ENCODE data around the gene RUFY4. TPM values are rescaled to one million over a fixed set of nuclear protein-coding genes. Genes with fewer than 3 reads are reported as not detected.
A peak's percentile ranks its signal among the peaks of the same experiment; 100 is the strongest.

Gene RUFY4
- total and polyA plus RNA-seq, 12 donors: 0.21 TPM; not detected in 11

DNA sequence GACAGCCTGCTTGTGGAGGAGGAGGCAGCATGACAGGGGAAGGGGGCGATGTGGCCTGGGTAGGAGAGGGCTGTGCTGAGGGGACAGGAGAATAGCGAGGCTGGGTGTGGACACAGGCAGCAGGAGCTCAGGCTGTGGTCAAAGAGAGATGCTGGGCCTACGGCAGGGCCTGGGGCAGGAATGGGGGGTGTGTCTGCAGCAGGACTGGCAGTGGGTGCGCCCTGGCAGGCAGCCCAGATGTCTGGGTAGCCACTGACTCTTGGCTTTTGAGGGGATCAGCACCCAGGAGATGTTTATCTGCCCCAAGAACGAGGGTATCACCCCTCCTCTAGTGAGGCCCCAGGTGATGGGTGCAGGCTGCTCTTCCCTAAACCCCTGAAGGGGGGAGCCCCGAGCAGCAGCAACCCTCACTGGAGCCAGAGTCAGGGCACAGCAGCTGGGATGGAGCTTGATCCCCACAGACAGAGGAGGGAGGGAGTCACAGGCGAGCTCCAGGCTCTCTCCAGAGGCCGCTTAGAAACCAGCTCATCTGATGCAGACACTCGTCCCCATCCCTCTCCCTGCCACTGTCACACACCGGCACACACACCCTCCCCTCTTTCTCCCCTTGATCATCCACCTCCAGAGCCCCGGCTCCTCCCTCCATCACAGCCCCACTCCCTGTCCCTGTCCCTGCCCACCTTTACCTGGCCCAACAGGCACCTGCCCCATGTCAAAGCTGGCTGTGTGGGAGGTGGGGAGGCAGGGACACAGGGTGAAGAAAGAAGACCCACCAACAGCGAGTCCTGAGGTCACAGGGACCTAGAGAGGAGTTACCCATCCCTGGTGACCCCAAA lies 36.5 kb upstream of the RUFY4 start:
- Histone ChIP-seq H3K4me3 (no peak overlapping the region), H3K4me1 (peaks cover 9 to 37% (median 23%) of the 10 kb centered on the region in 9 donors), H3K27me3 (peaks cover 0 to 11% (median 0%) of the 10 kb centered on the region in 7 donors), H3K36me3 (no peaks in the 10 kb centered on the region), H3K9me3 (no peaks in the 10 kb centered on the region), H3K27ac (no peak overlapping the region)
- TF ChIP-seq, protein P1, sequence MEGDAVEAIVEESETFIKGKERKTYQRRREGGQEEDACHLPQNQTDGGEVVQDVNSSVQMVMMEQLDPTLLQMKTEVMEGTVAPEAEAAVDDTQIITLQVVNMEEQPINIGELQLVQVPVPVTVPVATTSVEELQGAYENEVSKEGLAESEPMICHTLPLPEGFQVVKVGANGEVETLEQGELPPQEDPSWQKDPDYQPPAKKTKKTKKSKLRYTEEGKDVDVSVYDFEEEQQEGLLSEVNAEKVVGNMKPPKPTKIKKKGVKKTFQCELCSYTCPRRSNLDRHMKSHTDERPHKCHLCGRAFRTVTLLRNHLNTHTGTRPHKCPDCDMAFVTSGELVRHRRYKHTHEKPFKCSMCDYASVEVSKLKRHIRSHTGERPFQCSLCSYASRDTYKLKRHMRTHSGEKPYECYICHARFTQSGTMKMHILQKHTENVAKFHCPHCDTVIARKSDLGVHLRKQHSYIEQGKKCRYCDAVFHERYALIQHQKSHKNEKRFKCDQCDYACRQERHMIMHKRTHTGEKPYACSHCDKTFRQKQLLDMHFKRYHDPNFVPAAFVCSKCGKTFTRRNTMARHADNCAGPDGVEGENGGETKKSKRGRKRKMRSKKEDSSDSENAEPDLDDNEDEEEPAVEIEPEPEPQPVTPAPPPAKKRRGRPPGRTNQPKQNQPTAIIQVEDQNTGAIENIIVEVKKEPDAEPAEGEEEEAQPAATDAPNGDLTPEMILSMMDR (IDR thresholded peaks at IDR 0.05): no peak
- intact Hi-C loops (cut with DNase I): loop anchor here in 9 of 10 donors (2.0 to 10.0 kb wide), 5 partner anchors 35 to 248 kb away; no protein-coding TSS in a partner anchor
- DNase-seq (no peak), ATAC-seq (no peak)
- WGBS, 2 donors: 87 to 89% methylated on average over 11 to 12 of the region's 12 CpGs

DNA sequence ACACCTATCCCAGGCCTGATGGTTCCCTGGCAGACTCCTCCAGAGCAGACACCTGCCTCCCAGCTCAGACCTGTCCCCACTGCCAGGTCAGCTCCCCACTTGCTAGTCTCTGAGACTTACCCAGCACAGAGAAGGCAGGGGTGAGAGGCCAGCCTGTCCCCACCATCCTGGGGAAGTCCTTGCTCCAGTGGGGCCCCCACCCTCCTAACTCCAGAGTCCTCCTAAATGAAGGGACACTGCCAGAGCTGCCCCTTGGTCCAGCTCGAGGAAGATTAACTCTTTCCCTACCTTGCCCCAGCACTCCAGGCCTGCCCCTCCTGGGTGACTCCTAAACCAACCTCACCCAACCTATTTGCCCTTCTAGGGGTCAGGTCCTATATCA lies 35.9 kb upstream of the RUFY4 start:
- Histone ChIP-seq H3K9me3 (no peaks in the 10 kb centered on the region), H3K4me1 (peaks cover 9 to 35% (median 23%) of the 10 kb centered on the region in 9 donors), H3K4me3 (no peak overlapping the region), H3K27me3 (peaks cover 0 to 11% (median 0%) of the 10 kb centered on the region in 7 donors), H3K36me3 (no peaks in the 10 kb centered on the region), H3K27ac (no peak overlapping the region)
- no peak for DNase-seq
- WGBS, 2 donors: 56 to 58% methylated on average over 1 of the region's 1 CpG
- intact Hi-C loops (cut with DNase I): loop anchor here in 9 of 10 donors (2.0 to 10.0 kb wide), 5 partner anchors 36 to 248 kb away; no protein-coding TSS in a partner anchor
- ATAC-seq: peak in 1 of 8 donors; percentile 3
- TF ChIP-seq, protein P1 (IDR thresholded peaks at IDR 0.05): no peak

DNA sequence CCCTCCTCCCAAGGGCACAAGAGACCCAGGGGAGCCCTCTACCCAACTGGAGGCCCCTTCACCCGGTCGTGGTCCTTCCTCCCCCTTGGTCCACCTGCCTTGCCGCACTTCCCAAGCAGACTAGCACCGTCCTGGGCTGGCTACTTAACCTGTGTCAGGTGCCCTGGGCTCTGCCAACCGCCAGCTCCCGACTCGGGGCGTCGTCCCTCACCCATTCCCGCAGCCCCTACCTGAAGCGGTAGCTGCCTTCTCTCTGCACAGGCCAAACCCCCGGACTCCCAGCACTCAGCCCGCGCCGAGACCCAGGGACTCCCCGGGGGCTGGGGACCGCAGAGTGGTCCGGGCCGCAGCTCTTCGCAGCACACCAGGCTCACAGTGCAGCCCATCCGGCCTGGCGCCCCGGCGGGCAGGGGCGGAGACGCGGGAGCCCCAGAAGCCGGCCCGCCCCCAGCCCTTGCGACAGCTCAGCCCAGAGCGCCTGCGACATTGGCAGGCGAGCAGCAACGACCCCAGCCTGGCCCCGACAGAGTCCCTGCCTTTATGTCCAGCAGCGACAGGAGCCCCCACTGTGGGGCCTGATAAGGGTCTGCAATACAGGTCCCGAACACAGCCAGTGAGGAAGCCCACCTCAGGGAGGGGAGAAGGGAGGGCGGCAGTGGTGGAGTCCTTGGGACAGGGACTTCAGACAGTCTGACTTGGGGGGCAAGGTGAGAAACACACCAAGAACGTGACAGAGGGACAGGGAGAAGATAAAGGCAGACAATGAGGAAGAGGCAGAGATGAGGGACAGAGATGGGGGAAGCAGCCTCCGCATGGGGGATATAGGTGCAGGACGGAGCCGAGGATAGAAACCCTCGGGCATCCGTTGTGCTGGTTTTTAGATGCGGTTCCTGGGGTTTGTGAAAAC lies 35.2 kb upstream of the RUFY4 start:
- no peak for DNase-seq
- ATAC-seq: peak in 2 of 8 donors; percentile 3 to 18
- WGBS, 2 donors: 45 to 62% methylated on average over 45 of the region's 45 CpGs
- intact Hi-C loops (cut with DNase I): loop anchor here (1.0 to 10.0 kb wide), 8 partner anchors 23 to 249 kb away; no protein-coding TSS in a partner anchor
- H3K4me1 ChIP-seq: peaks cover 7 to 30% (median 23%) of the 10 kb centered on the region in 9 donors
- peaks cover 0 to 11% (median 0%) of the 10 kb centered on the region in 7 donors for H3K27me3 ChIP-seq
- peak overlapping the region in 5 of 10 donors; percentile 14 to 45 (median 33) for H3K4me3 ChIP-seq
- TF ChIP-seq, protein P1 (IDR thresholded peaks at IDR 0.05): no peak
- no peaks in the 10 kb centered on the region for H3K9me3 ChIP-seq
- H3K27ac ChIP-seq: peak overlapping the region in 1 of 10 donors; percentile 76
- no peaks in the 10 kb centered on the region for H3K36me3 ChIP-seq

All from heart right ventricle (tissue), 16 donors.